CD14-positive monocyte (primary cell): ENCODE data around the gene FUS. TPM values are rescaled to one million over a fixed set of nuclear protein-coding genes. Genes with fewer than 3 reads are reported as not detected.
A peak's percentile ranks its signal among the peaks of the same experiment; 100 is the strongest.

Experiments
- DNase-seq, 3 donors: peaks; one replicate each; pipeline ENCODE4 v3.0.0-alpha.2; 2011 to 2022
- H2AFZ ChIP-seq: 2 replicates; pipeline ENCODE4 v1.6.0; 2012; ENCODE audit warnings: mild to moderate bottlenecking, low read depth, low read length, inconsistent platforms; ENCODE audit not compliant: insufficient read depth, poor library complexity, severe bottlenecking
- H3K27ac ChIP-seq, 2 donors: 1 replicate in 1 of 2; 2 replicates in 1 of 2; pipeline ENCODE4 v1.5.1; 2012 to 2013; ENCODE audit warnings: low read length in 2 of 2, control low read depth in 1 of 2, inconsistent platforms in 1 of 2, low read depth in 1 of 2, mild to moderate bottlenecking in 1 of 2
- H3K27me3 ChIP-seq, 2 donors: one replicate each; pipeline versions ENCODE4 v1.6.0 to v1.6.1; 2011 to 2013; ENCODE audit warnings: low read length in 2 of 2; ENCODE audit not compliant: control insufficient read depth in 2 of 2, insufficient read depth in 2 of 2
- H3K36me3 ChIP-seq, 2 donors: replicated peaks in 1 of 2; 1 replicate in 1 of 2; 2 replicates in 1 of 2; pipeline versions ENCODE4 v1.5.1 to v1.6.1; 2012 to 2013; ENCODE audit warnings: low read length in 2 of 2, control low read depth in 1 of 2, inconsistent platforms in 1 of 2, mild to moderate bottlenecking in 1 of 2; ENCODE audit not compliant: insufficient read depth in 2 of 2, control insufficient read depth in 1 of 2
- H3K4me1 ChIP-seq, 2 donors: 1 replicate in 1 of 2; 2 replicates in 1 of 2; pipeline versions ENCODE4 v1.5.1 to v1.6.1; 2012 to 2013; ENCODE audit warnings: low read length in 2 of 2, control low read depth in 1 of 2, inconsistent platforms in 1 of 2, mild to moderate bottlenecking in 1 of 2, moderate library complexity in 1 of 2; ENCODE audit not compliant: insufficient read depth in 2 of 2, control insufficient read depth in 1 of 2
- H3K4me2 ChIP-seq: replicated peaks from 2 replicates; pipeline ENCODE3; 2012; ENCODE audit warnings: low read length, moderate library complexity, mild to moderate bottlenecking; ENCODE audit not compliant: poor library complexity, severe bottlenecking; ENCODE audit errors: extremely low read depth
- H3K4me3 ChIP-seq, 3 experiments: fragments of 200-600 bp in 1 of 3; sonication (generic) in 1 of 3; replicated peaks in 1 of 3; 1 replicate in 2 of 3; 2 replicates in 1 of 3; pipeline ENCODE4 v1.5.1; 2011 to 2013; ENCODE audit warnings: low read length in 3 of 3, mild to moderate bottlenecking in 3 of 3, control low read depth in 2 of 3, low read depth in 2 of 3, inconsistent platforms in 1 of 3, moderate library complexity in 1 of 3
- H3K79me2 ChIP-seq: 2 replicates; pipeline ENCODE4 v1.6.0; 2012; ENCODE audit warnings: mild to moderate bottlenecking, control low read depth, inconsistent platforms, low read length, moderate library complexity; ENCODE audit not compliant: insufficient read depth
- H3K9ac ChIP-seq: 2 replicates; pipeline ENCODE4 v1.6.0; 2017; ENCODE audit warnings: low read length, mild to moderate bottlenecking; ENCODE audit not compliant: insufficient read depth, poor library complexity, severe bottlenecking
- H3K9me3 ChIP-seq, 2 donors: replicated peaks in 1 of 2; 1 replicate in 1 of 2; 2 replicates in 1 of 2; pipeline versions ENCODE4 v1.5.1 to v1.6.1; 2012 to 2013; ENCODE audit warnings: low read length in 2 of 2, control low read depth in 1 of 2; ENCODE audit not compliant: control insufficient read depth in 1 of 2, insufficient read depth in 1 of 2
- H4K20me1 ChIP-seq: 2 replicates; pipeline ENCODE4 v1.6.0; 2012; ENCODE audit warnings: mild to moderate bottlenecking, low read length, control low read depth, moderate library complexity; ENCODE audit not compliant: insufficient read depth
- H3K27ac Mint-ChIP-seq, 7 donors: one replicate each; pipeline ENCODE4 v1.8.0; 2020; ENCODE audit warnings: mild to moderate bottlenecking in 7 of 7, mixed read lengths in 7 of 7, moderate library complexity in 6 of 7, inconsistent platforms in 2 of 7
- H3K27me3 Mint-ChIP-seq, 3 donors: one replicate each; pipeline ENCODE4 v1.8.0; 2021 to 2022; ENCODE audit warnings: low read depth in 3 of 3, mild to moderate bottlenecking in 3 of 3, mixed read lengths in 3 of 3, moderate library complexity in 3 of 3, inconsistent platforms in 1 of 3
- H3K36me3 Mint-ChIP-seq, 2 donors: one replicate each; pipeline ENCODE4 v1.8.0; 2020; ENCODE audit warnings: mixed read lengths in 2 of 2, inconsistent platforms in 1 of 2, mild to moderate bottlenecking in 1 of 2
- H3K4me1 Mint-ChIP-seq: one replicate; pipeline ENCODE4 v1.8.0; 2020; ENCODE audit warnings: mild to moderate bottlenecking, mixed read lengths
- H3K4me3 Mint-ChIP-seq, 2 donors: one replicate each; pipeline ENCODE4 v1.8.0; 2020; ENCODE audit warnings: mild to moderate bottlenecking in 2 of 2, mixed read lengths in 2 of 2, moderate library complexity in 1 of 2
- H3K9me3 Mint-ChIP-seq, 7 donors: one replicate each; pipeline ENCODE4 v1.8.0; 2020 to 2022; ENCODE audit warnings: mixed read lengths in 7 of 7, mild to moderate bottlenecking in 6 of 7, moderate library complexity in 6 of 7, inconsistent platforms in 2 of 7
- CTCF ChIP-seq: fragments of 200-600 bp; IDR thresholded peaks from one replicate; pipeline ENCODE4 v1.8.0; 2022; ENCODE audit warnings: antibody characterized with exemption, mild to moderate bottlenecking
- WGBS: methylation state at CpG from one replicate; pipeline ENCODE4 v1.1.5; 2013; ENCODE audit warnings: missing lambda C conversion rate; ENCODE audit not compliant: insufficient coverage; 5-methylcytosine and 5-hydroxymethylcytosine counted together
- intact Hi-C, 2 donors: fragments of 100-400 bp; cut with micrococcal nuclease; formaldehyde crosslinking; loops; one replicate each; pipeline versions ENCODE4 v1.15.0 to v1.15.1; 2023
- polyA plus RNA-seq, 3 donors: library from polyadenylated mRNA; depleted of rRNA in 1 of 3; unstranded in 2 of 3; stranded (reverse) in 1 of 3; fragments of 300-500 nt in 2 of 3; fragments of >200 nt in 1 of 3; fragmentation: Illumina TruSeq in 2 of 3; gene quantifications; 1 replicate in 2 of 3; 2 replicates in 1 of 3; pipeline ENCODE4 v1.2.3, GENCODE V29; 2012 to 2021

FUS gene
- polyA plus RNA-seq, 3 donors = 54.9 to 246 (median 78.5) TPM

- Histone ChIP-seq H3K27ac (no peak overlapping the region), H3K79me2 (peaks cover 93% of the 10 kb centered on the region)
- H3K9me3 Mint-ChIP-seq = no peaks in the 10 kb centered on the region
Observed at GRCh38 chr16:31191697-31192428, 11.9 kb downstream of the FUS start.

More at GRCh38 chr16:31191697-31192428, 11.9 kb downstream of the FUS start:
- no peaks in the 10 kb centered on the region for H3K9me3 ChIP-seq
- TF ChIP-seq CTCF = no peak
- H3K4me2 ChIP-seq = no peak overlapping the region
- intact Hi-C loops = no loop called here
- peaks cover 96 to 100% of the 10 kb centered on the region in 2 donors for H3K36me3 ChIP-seq
- no peak for DNase-seq
- no peak overlapping the region for H3K4me3 ChIP-seq
- 100% methylated on average over 3 of the region's 5 CpGs for WGBS
- peaks cover 100% of the 10 kb centered on the region for H4K20me1 ChIP-seq
- H3K4me1 ChIP-seq = peaks cover 7 to 9% of the 10 kb centered on the region in 2 donors
- no peak overlapping the region for H3K9ac ChIP-seq
- Mint-ChIP-seq H3K27ac (peak overlapping the region in 3 of 7 donors; percentile 41 to 63 (median 52)), H3K4me3 (no peak overlapping the region), H3K36me3 (peaks cover 84 to 99% of the 10 kb centered on the region in 2 donors), H3K4me1 (peaks cover 17% of the 10 kb centered on the region), H3K27me3 (peaks cover 0 to 2% (median 0%) of the 10 kb centered on the region in 3 donors)
- no peaks in the 10 kb centered on the region for H3K27me3 ChIP-seq
- H2AFZ ChIP-seq = no peak overlapping the region
